AG09309 (cell line): ENCODE data around the gene RB1.
A peak's percentile ranks its signal among the peaks of the same experiment; 100 is the strongest.
"Not testable (repeated sequence)": the region's sequence is repeated elsewhere in the genome, so short reads cannot be mapped to it uniquely, and the experiment has no call there.

Experiments
- DNase-seq: peaks from one replicate; pipeline ENCODE4 v3.0.0-alpha.2; 2010; ENCODE audit warnings: low read depth
- H3K4me3 ChIP-seq: 2 replicates; pipeline ENCODE4 v1.5.1; 2011; ENCODE audit warnings: mild to moderate bottlenecking, low read depth, low read length, moderate library complexity; ENCODE audit not compliant: control insufficient read depth
- CTCF ChIP-seq: IDR thresholded peaks from 2 replicates; pipeline ENCODE4 v1.5.1; 2011; ENCODE audit warnings: mild to moderate bottlenecking, low read depth, low read length, inconsistent platforms; ENCODE audit not compliant: insufficient read depth, control insufficient read depth; ENCODE audit errors: missing control alignments

Gene RB1

GRCh38 chr13:48319531-48320398, 16.2 kb downstream of the RB1 start:
- DNase-seq = no peak
- TF ChIP-seq CTCF = no peak
- no peak overlapping the region; the same call in 1 of the 2 replicates for H3K4me3 ChIP-seq

- no peak for TF ChIP-seq CTCF
- no peak overlapping the region; the same call in 1 of the 2 replicates for H3K4me3 ChIP-seq
These were observed 16.8 kb downstream of the RB1 start for GRCh38 chr13:48320399-48320790.

GRCh38 chr13:48320891-48321510, 17.4 kb downstream of the RB1 start:
- H3K4me3 ChIP-seq = peak overlapping the region; percentile 14
- DNase-seq = no peak
- TF ChIP-seq CTCF = no peak

More at GRCh38 chr13:48320399-48320790, 16.8 kb downstream of the RB1 start:
- DNase-seq = no peak

GRCh38 chr13:48322294-48322693, 18.7 kb downstream of the RB1 start:
- no peak for TF ChIP-seq CTCF
- DNase-seq = no peak
- H3K4me3 ChIP-seq = no peak overlapping the region

- no peak overlapping the region for H3K4me3 ChIP-seq
- no peak for TF ChIP-seq CTCF
- peak; percentile 5 for DNase-seq
These were observed 30.4 kb downstream of the RB1 start for GRCh38 chr13:48333976-48334375.

- peak; percentile 40 for TF ChIP-seq CTCF
- no peak overlapping the region for H3K4me3 ChIP-seq
- DNase-seq = peak; percentile 16
These were observed 31.1 kb downstream of the RB1 start for GRCh38 chr13:48334534-48335127.

- not testable (repeated sequence) for H3K4me3 ChIP-seq, DNase-seq
These were observed 35.6 kb downstream of the RB1 start for GRCh38 chr13:48339198-48339597.
